Measurements from ENCODE around the gene RTN4IP1.

GRCh38 chr6:106637717-106638341, 8.5 kb upstream of the RTN4IP1 start:
- no peak for TF ChIP-seq CTCF (IDR thresholded peaks at IDR 0.05)
- no peak for TF ChIP-seq POLR2A (IDR thresholded peaks at IDR 0.05)
